HepG2 (cell line): ENCODE data around the gene RASD1. TPM values are rescaled to one million over a fixed set of nuclear protein-coding genes. Genes with fewer than 3 reads are reported as not detected.

Experiments used
- CHD2 ChIP-seq: IDR thresholded peaks from 2 replicates; pipeline ENCODE4 v1.6.1; 2011; ENCODE audit warnings: low read depth, low read length, improper control_type of control experiment
- GATAD2A ChIP-seq: IDR thresholded peaks from 2 replicates; pipeline ENCODE4 v1.6.1; 2016
- IRX3 ChIP-seq: sonication (generic); formaldehyde crosslinking; IDR thresholded peaks from 2 replicates; pipeline ENCODE4 v1.8.1; 2023; ENCODE audit warnings: mild to moderate bottlenecking, low read depth, missing genetic modification reagents, borderline replicate concordance
- KAT8 ChIP-seq: IDR thresholded peaks from 2 replicates; pipeline ENCODE4 v1.6.1; 2016; ENCODE audit warnings: missing genetic modification reagents, missing compliant biosample characterization
- REL ChIP-seq: sonication (generic); formaldehyde crosslinking; conservative IDR thresholded peaks from 2 replicates; pipeline ENCODE4 v1.8.0; 2022; ENCODE audit warnings: mild to moderate bottlenecking, missing genetic modification reagents, moderate library complexity
- SALL2 ChIP-seq: sonication (generic); formaldehyde crosslinking; IDR thresholded peaks from 2 replicates; pipeline ENCODE4 v1.8.1; 2023; ENCODE audit warnings: mild to moderate bottlenecking, missing genetic modification reagents, inconsistent platforms
- SP2 ChIP-seq: sonication (generic); formaldehyde crosslinking; IDR thresholded peaks from 2 replicates; pipeline ENCODE4 v1.5.1; 2020; ENCODE audit warnings: mild to moderate bottlenecking, missing genetic modification reagents
- SRSF1 ChIP-seq: fragments of 200-400 bp; formaldehyde crosslinking; optimal IDR thresholded peaks from 2 replicates; pipeline ENCODE3; 2017; ENCODE audit warnings: mild to moderate bottlenecking, low read depth, low read length, moderate library complexity
- TAF15 ChIP-seq: fragments of 200-400 bp; formaldehyde crosslinking; IDR thresholded peaks from one replicate; pipeline ENCODE4 v1.6.1; 2018; ENCODE audit warnings: mild to moderate bottlenecking, low read depth, low read length; ENCODE audit not compliant: poor library complexity, severe bottlenecking
- TBL1XR1 ChIP-seq: fragments of 150-350 bp; IDR thresholded peaks from 2 replicates; pipeline ENCODE4 v1.6.1; 2014; ENCODE audit warnings: borderline replicate concordance, low read length; ENCODE audit not compliant: partially characterized antibody
- ZIK1 ChIP-seq: sonication (generic); formaldehyde crosslinking; IDR thresholded peaks from 2 replicates; pipeline ENCODE4 v1.5.0; 2020; ENCODE audit warnings: mild to moderate bottlenecking, low read depth, missing genetic modification reagents, borderline replicate concordance
- ZNF317 ChIP-seq: sonication (generic); formaldehyde crosslinking; IDR thresholded peaks from 2 replicates; pipeline ENCODE4 v1.5.0; 2020; ENCODE audit warnings: mild to moderate bottlenecking, missing genetic modification reagents
- ZNF878 ChIP-seq: sonication (generic); formaldehyde crosslinking; IDR thresholded peaks from 2 replicates; pipeline ENCODE4 v1.8.1; 2023; ENCODE audit warnings: mild to moderate bottlenecking, missing genetic modification reagents, moderate library complexity
- polyA plus RNA-seq, 8 experiments: library from polyadenylated mRNA; depleted of rRNA in 3 of 8; stranded (reverse) in 7 of 8; unstranded in 1 of 8; fragments of >200 nt; fragmentation: Illumina TruSeq in 4 of 8; extraction: Trizol in 4 of 8; gene quantifications; 2 replicates each; pipeline versions ENCODE4 v1.2.1 to v1.2.3, GENCODE V29; 2011 to 2016; ENCODE audit warnings: low read depth in 4 of 8, missing spikeins in 1 of 8, mixed read lengths in 1 of 8; ENCODE audit not compliant: insufficient read depth in 1 of 8
- total RNA-seq, 5 experiments: library from RNA; depleted of rRNA; stranded (reverse); fragments of >200 nt; fragmentation: Illumina TruSeq; extraction: Trizol; gene quantifications; 2 replicates each; pipeline ENCODE4 v1.2.3, GENCODE V29; 2016; ENCODE audit warnings: low read depth in 1 of 5
- TF ChIP-seq, protein P1 (sequence below): sonication (generic); formaldehyde crosslinking; IDR thresholded peaks from 2 replicates; pipeline ENCODE4 v1.5.1; 2020; ENCODE audit warnings: missing genetic modification reagents, mild to moderate bottlenecking, borderline replicate concordance
- TF ChIP-seq, protein P2 (sequence below): sonication (generic); formaldehyde crosslinking; IDR thresholded peaks from 2 replicates; pipeline ENCODE4 v1.5.0; 2020; ENCODE audit warnings: mild to moderate bottlenecking, missing genetic modification reagents
- TF ChIP-seq, protein P3 (sequence below): sonication (generic); formaldehyde crosslinking; IDR thresholded peaks from 2 replicates; pipeline ENCODE4 v1.4.0; 2020; ENCODE audit warnings: mild to moderate bottlenecking, missing genetic modification reagents
- TF ChIP-seq, protein P4 (sequence below): sonication (generic); formaldehyde crosslinking; IDR thresholded peaks from 2 replicates; pipeline ENCODE4 v1.4.0; 2020; ENCODE audit warnings: mild to moderate bottlenecking, missing genetic modification reagents
- TF ChIP-seq, protein P5 (sequence below): sonication (generic); formaldehyde crosslinking; IDR thresholded peaks from 2 replicates; pipeline ENCODE4 v1.4.0; 2020; ENCODE audit warnings: missing genetic modification reagents, borderline replicate concordance

RASD1 gene
- total and polyA plus RNA-seq, 2 of the 13 experiments (the other 11 are each of a cell fraction or from before 2014, with no cell fraction given) = 1.6 to 4.2 TPM

DNA sequence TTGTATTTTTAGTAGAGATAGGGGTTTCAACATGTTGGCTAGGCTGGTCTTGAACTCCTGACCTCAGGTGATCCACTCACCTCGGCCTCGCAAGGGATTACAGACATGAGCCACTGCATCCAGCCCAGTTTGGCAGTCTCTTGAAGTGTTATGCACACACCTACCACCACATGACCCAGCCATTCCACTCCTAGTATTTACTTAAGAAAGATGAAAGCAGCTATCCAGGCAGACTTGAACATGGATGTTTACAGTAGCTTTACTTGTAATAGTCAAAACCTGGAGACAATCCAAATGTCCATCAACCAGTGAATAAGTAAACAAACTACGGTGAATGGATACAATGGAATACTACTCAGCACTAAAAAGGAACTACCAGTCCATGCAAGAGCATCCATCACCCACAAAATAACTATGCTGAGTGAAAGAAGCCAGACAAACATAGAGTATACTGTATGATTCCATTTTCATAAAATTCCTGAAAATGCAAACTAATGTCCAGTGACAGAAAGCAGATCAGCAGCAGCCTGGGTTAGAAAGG is 37.8 kb upstream of the RASD1 start (continued):
- TF ChIP-seq, protein P1, sequence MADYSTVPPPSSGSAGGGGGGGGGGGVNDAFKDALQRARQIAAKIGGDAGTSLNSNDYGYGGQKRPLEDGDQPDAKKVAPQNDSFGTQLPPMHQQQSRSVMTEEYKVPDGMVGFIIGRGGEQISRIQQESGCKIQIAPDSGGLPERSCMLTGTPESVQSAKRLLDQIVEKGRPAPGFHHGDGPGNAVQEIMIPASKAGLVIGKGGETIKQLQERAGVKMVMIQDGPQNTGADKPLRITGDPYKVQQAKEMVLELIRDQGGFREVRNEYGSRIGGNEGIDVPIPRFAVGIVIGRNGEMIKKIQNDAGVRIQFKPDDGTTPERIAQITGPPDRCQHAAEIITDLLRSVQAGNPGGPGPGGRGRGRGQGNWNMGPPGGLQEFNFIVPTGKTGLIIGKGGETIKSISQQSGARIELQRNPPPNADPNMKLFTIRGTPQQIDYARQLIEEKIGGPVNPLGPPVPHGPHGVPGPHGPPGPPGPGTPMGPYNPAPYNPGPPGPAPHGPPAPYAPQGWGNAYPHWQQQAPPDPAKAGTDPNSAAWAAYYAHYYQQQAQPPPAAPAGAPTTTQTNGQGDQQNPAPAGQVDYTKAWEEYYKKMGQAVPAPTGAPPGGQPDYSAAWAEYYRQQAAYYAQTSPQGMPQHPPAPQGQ (CRISPR knock-in tag) = 0 out of 2 replicates have a peak, but pooled peaks have one; percentile 41
- TF ChIP-seq ZNF878 (CRISPR knock-in tag) = peak; percentile 90; the same call in 1 of the 2 replicates
- no peak for TF ChIP-seq IRX3 (CRISPR knock-in tag)
- TF ChIP-seq, protein P2, sequence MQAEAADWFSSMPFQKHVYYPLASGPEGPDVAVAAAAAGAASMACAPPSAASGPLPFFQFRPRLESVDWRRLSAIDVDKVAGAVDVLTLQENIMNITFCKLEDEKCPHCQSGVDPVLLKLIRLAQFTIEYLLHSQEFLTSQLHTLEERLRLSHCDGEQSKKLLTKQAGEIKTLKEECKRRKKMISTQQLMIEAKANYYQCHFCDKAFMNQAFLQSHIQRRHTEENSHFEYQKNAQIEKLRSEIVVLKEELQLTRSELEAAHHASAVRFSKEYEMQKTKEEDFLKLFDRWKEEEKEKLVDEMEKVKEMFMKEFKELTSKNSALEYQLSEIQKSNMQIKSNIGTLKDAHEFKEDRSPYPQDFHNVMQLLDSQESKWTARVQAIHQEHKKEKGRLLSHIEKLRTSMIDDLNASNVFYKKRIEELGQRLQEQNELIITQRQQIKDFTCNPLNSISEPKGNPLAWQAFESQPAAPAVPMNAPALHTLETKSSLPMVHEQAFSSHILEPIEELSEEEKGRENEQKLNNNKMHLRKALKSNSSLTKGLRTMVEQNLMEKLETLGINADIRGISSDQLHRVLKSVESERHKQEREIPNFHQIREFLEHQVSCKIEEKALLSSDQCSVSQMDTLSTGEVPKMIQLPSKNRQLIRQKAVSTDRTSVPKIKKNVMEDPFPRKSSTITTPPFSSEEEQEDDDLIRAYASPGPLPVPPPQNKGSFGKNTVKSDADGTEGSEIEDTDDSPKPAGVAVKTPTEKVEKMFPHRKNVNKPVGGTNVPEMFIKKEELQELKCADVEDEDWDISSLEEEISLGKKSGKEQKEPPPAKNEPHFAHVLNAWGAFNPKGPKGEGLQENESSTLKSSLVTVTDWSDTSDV = no peak
- TF ChIP-seq GATAD2A (CRISPR knock-in tag) = peak; percentile 93
- no peak for TF ChIP-seq REL (CRISPR knock-in tag)
- TF ChIP-seq SP2 (CRISPR knock-in tag) = no peak
- TF ChIP-seq KAT8 = peak; percentile 89
- TF ChIP-seq, protein P3, sequence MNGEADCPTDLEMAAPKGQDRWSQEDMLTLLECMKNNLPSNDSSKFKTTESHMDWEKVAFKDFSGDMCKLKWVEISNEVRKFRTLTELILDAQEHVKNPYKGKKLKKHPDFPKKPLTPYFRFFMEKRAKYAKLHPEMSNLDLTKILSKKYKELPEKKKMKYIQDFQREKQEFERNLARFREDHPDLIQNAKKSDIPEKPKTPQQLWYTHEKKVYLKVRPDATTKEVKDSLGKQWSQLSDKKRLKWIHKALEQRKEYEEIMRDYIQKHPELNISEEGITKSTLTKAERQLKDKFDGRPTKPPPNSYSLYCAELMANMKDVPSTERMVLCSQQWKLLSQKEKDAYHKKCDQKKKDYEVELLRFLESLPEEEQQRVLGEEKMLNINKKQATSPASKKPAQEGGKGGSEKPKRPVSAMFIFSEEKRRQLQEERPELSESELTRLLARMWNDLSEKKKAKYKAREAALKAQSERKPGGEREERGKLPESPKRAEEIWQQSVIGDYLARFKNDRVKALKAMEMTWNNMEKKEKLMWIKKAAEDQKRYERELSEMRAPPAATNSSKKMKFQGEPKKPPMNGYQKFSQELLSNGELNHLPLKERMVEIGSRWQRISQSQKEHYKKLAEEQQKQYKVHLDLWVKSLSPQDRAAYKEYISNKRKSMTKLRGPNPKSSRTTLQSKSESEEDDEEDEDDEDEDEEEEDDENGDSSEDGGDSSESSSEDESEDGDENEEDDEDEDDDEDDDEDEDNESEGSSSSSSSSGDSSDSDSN (CRISPR knock-in tag) = peak; percentile 20; the same call in 1 of the 2 replicates
- TF ChIP-seq, protein P4, sequence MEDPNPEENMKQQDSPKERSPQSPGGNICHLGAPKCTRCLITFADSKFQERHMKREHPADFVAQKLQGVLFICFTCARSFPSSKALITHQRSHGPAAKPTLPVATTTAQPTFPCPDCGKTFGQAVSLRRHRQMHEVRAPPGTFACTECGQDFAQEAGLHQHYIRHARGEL (CRISPR knock-in tag) = no peak
- TF ChIP-seq, protein P5, sequence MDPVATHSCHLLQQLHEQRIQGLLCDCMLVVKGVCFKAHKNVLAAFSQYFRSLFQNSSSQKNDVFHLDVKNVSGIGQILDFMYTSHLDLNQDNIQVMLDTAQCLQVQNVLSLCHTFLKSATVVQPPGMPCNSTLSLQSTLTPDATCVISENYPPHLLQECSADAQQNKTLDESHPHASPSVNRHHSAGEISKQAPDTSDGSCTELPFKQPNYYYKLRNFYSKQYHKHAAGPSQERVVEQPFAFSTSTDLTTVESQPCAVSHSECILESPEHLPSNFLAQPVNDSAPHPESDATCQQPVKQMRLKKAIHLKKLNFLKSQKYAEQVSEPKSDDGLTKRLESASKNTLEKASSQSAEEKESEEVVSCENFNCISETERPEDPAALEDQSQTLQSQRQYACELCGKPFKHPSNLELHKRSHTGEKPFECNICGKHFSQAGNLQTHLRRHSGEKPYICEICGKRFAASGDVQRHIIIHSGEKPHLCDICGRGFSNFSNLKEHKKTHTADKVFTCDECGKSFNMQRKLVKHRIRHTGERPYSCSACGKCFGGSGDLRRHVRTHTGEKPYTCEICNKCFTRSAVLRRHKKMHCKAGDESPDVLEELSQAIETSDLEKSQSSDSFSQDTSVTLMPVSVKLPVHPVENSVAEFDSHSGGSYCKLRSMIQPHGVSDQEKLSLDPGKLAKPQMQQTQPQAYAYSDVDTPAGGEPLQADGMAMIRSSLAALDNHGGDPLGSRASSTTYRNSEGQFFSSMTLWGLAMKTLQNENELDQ (CRISPR knock-in tag) = no peak
- TF ChIP-seq ZIK1 (CRISPR knock-in tag) = no peak
- TF ChIP-seq TBL1XR1 = peak; percentile 100
- TF ChIP-seq TAF15 = no peak
- peak; percentile 88 for TF ChIP-seq ZNF317
- no peak for TF ChIP-seq CHD2
- no peak for TF ChIP-seq SRSF1
- no peak for TF ChIP-seq SALL2
